Adrenal gland (tissue), 12 donors: ENCODE data around the gene RDH11. TPM values are rescaled to one million over a fixed set of nuclear protein-coding genes. Genes with fewer than 3 reads are reported as not detected.
A peak's percentile ranks its signal among the peaks of the same experiment; 100 is the strongest.

ENCODE experiments used
- DNase-seq, 7 donors: peaks; one replicate each; pipeline ENCODE4 v3.0.0-alpha.2; 2019 to 2020
- H3K27ac ChIP-seq, 5 donors: fragments of 200-600 bp; sonication (generic) in 4 of 5; 1 replicate in 3 of 5; 2 replicates in 2 of 5; pipeline versions ENCODE4 v1.5.1 to v1.8.0; 2016 to 2020; ENCODE audit warnings: mild to moderate bottlenecking in 1 of 5
- H3K27me3 ChIP-seq: fragments of 200-600 bp; 2 replicates; pipeline ENCODE4 v1.8.0; 2021
- H3K36me3 ChIP-seq, 2 donors: fragments of 200-600 bp; replicated peaks in 1 of 2; 1 replicate in 1 of 2; 2 replicates in 1 of 2; pipeline versions ENCODE4 v1.5.1 to v1.8.0; 2018 to 2022
- H3K4me1 ChIP-seq, 2 donors: fragments of 200-600 bp; replicated peaks in 1 of 2; 1 replicate in 1 of 2; 2 replicates in 1 of 2; pipeline versions ENCODE4 v1.5.1 to v1.8.0; 2018 to 2021
- H3K4me3 ChIP-seq, 4 donors: fragments of 200-600 bp; sonication (generic) in 3 of 4; one replicate each; pipeline ENCODE4 v1.5.1; 2016 to 2018
- H3K9me3 ChIP-seq, 3 donors: fragments of 200-600 bp; sonication (generic) in 1 of 3; replicated peaks in 1 of 3; 1 replicate in 2 of 3; 2 replicates in 1 of 3; pipeline versions ENCODE4 v1.5.1 to v1.8.0; 2016 to 2021
- POLR2A ChIP-seq, 2 donors: fragments of 450-650 bp; IDR thresholded peaks; one replicate each; pipeline ENCODE4 v1.6.1; 2017; ENCODE audit warnings: antibody characterized with exemption in 2 of 2, mild to moderate bottlenecking in 2 of 2, moderate library complexity in 1 of 2
- WGBS, 4 donors: extraction: QIAGEN DNeasy Blood & Tissue Kit in 2 of 4; methylation state at CpG; one replicate each; pipeline versions ENCODE4 v1.1.5 to v1.1.7; 2013 to 2017; 5-methylcytosine and 5-hydroxymethylcytosine counted together
- intact Hi-C, 2 donors: fragments of 100-400 bp; cut with DNase I; formaldehyde crosslinking; loops; one replicate each; pipeline versions ENCODE4 v1.14.1 to v1.15.0; 2022 to 2023
- polyA plus RNA-seq, 3 donors: library from polyadenylated mRNA; stranded (reverse); fragments of 200-250 nt in 2 of 3; fragments of 350-450 nt in 1 of 3; fragmentation: Illumina TruSeq in 1 of 3; extraction: RNeasy Lipid Tissue Mini Kit (QIAGEN cat#74804) in 1 of 3; gene quantifications; one replicate each; pipeline ENCODE4 v1.2.3, GENCODE V29; 2013 to 2014
- total RNA-seq, 9 donors: library from RNA; depleted of rRNA in 4 of 9; stranded (reverse); fragments of >200 nt in 4 of 9; fragments of 120-200 nt in 1 of 9; fragmentation: NEBNext Ultra II Directional in 1 of 9; extraction: Animal tissue kit (Norgen Biotek cat#: 25700) in 1 of 9; gene quantifications; one replicate each; pipeline versions ENCODE4 v1.1.0 to v1.2.4, GENCODE V29; 2013 to 2023
- TF ChIP-seq, protein P1 (sequence below), 6 experiments: fragments of 450-650 bp in 4 of 6; fragments of 200-600 bp in 2 of 6; sonication (generic) in 1 of 6; IDR thresholded peaks; 1 replicate in 5 of 6; 2 replicates in 1 of 6; pipeline versions ENCODE4 v1.5.1 to v1.8.0; 2016 to 2021; ENCODE audit warnings: antibody characterized with exemption in 6 of 6, mild to moderate bottlenecking in 2 of 6, moderate library complexity in 1 of 6
- donor health status: healthy with polysubstance abuse.
- donor health status: Bipolar disorder and iron deficiency.
- donor health status: DM: yes; HTN: yes; CAD: no.
- donor health status: DM: no; HTN: no; CAD: no.
- donor health status: DM: no; HTN: no; CAD: no.
- donor health status: DM: yes; HTN: yes; CAD: no.

The RDH11 gene
- total and polyA plus RNA-seq, 12 donors, result 49.1 to 309 (median 81.3) TPM

DNA sequence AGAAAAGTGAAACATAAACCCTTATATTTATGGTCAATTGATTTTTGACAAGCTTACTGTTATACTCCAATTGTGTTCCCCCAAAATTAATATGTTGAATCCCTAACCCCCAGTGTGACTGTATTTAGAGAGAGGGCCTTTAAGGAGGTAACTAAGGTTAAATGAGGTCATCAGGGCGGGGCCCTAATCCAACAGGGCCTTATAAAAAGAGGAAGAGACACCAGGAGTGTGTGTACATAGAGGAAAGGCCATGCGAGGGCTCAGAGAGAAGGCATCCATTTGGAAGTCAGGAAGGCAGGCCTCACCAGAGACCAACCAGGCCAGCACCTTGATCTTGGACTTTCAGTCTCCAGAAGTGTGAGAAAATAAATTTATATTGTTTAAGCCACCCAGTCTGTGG lies 14.6 kb downstream of the RDH11 start:
- peaks cover 0 to 38% of the 10 kb centered on the region in 2 donors for H3K36me3 ChIP-seq

DNA sequence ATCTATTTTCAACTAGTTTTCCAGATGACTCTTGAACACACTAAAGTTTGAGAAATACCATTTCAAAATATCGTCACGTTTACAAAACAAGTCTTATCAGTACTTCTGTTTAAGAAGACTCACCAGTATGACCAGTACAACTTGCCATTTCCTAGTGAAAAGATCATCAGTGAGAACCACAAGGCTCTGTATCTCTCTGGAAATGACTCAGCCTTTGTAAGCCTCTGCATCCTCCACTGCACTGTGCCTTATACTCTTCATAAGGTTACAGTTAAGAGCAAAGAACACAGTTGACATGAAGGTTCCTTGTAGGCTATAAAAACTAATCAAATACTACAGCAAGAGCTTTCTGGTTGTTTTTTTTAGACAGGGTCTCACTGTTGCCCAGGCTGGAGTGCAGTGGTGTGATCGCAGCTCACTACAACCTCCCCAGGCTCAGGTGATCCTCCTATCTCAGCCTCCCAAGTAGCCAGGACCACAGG lies 15.4 kb downstream of the RDH11 start:
- intact Hi-C loops, result no loop called here
- Histone ChIP-seq H3K4me3 (no peak overlapping the region), H3K27me3 (no peaks in the 10 kb centered on the region), H3K27ac (no peak overlapping the region), H3K4me1 (peaks cover 0 to 14% of the 10 kb centered on the region in 2 donors), H3K9me3 (no peaks in the 10 kb centered on the region), H3K36me3 (peaks cover 0 to 31% of the 10 kb centered on the region in 2 donors)
- WGBS, 4 donors, result 75 to 84% (median 80%) methylated on average over 3 of the region's 3 CpGs
- no peak for DNase-seq
- TF ChIP-seq, protein P1, sequence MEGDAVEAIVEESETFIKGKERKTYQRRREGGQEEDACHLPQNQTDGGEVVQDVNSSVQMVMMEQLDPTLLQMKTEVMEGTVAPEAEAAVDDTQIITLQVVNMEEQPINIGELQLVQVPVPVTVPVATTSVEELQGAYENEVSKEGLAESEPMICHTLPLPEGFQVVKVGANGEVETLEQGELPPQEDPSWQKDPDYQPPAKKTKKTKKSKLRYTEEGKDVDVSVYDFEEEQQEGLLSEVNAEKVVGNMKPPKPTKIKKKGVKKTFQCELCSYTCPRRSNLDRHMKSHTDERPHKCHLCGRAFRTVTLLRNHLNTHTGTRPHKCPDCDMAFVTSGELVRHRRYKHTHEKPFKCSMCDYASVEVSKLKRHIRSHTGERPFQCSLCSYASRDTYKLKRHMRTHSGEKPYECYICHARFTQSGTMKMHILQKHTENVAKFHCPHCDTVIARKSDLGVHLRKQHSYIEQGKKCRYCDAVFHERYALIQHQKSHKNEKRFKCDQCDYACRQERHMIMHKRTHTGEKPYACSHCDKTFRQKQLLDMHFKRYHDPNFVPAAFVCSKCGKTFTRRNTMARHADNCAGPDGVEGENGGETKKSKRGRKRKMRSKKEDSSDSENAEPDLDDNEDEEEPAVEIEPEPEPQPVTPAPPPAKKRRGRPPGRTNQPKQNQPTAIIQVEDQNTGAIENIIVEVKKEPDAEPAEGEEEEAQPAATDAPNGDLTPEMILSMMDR (IDR thresholded peaks at IDR 0.05), result no peak
- no peak for TF ChIP-seq POLR2A (IDR thresholded peaks at IDR 0.05)

More for the DNA sequence above, 14.6 kb downstream of the RDH11 start:
- Histone ChIP-seq H3K9me3 (no peaks in the 10 kb centered on the region), H3K27me3 (no peaks in the 10 kb centered on the region), H3K4me3 (no peak overlapping the region), H3K4me1 (peaks cover 0 to 9% of the 10 kb centered on the region in 2 donors), H3K27ac (no peak overlapping the region)
- WGBS, 4 donors, result 73 to 90% (median 79%) methylated on average over 2 of the region's 2 CpGs
- peak in 1 of 7 donors; percentile 22 for DNase-seq
- intact Hi-C loops, result no loop called here
- TF ChIP-seq, protein P1 (IDR thresholded peaks at IDR 0.05), result no peak
- no peak for TF ChIP-seq POLR2A (IDR thresholded peaks at IDR 0.05)

DNA sequence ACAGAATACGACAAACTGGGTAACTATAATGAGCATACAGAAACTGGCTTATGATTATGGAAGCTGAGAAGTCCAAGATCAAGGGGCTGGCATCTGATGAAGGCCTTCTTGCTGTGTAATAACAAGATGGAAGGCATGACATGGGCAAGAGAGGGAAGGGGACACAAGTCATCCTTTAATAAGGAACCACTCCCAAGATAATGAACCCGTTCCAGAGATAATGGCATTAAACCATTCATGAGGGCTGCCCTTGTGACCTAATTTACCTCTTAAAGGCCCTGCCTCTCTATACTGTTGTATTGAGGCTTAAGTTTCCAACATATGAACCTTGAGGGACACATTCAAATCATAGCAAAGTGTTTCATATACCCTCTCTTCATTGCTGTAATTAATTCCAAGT lies 16.6 kb downstream of the RDH11 start:
- H3K36me3 ChIP-seq, result peaks cover 0 to 25% of the 10 kb centered on the region in 2 donors

DNA sequence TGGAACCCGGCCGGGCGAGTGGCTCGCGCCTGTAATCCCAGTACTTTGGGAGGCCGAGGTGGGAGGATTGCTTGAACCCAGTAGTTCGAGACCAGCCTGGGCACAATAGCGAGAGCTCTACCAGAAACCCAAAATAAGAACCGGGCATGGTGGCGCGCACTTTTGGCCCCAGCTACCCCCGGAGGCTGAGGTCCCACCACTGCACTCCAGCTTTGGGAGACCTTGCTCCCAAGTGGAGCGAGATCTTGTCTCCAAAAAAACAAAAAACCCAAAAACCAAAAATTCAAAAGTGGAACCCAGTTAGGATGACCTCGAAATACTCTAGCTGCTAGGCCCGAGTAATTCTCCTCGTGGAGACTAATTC lies 20.4 kb downstream of the RDH11 start:
- no peaks in the 10 kb centered on the region for H3K27me3 ChIP-seq
- peak overlapping the region in 4 of 5 donors; percentile 95 to 98 (median 98) for H3K27ac ChIP-seq
- peaks cover 16 to 43% of the 10 kb centered on the region in 2 donors for H3K4me1 ChIP-seq
- H3K9me3 ChIP-seq, result no peaks in the 10 kb centered on the region
- 26 to 68% (median 35%) methylated on average over 5 to 16 of the region's 16 CpGs for WGBS, 4 donors
- DNase-seq, result no peak
- TF ChIP-seq, protein P1 (IDR thresholded peaks at IDR 0.05), result no peak
- no peak for TF ChIP-seq POLR2A (IDR thresholded peaks at IDR 0.05)
- intact Hi-C loops, result no loop called here
- H3K4me3 ChIP-seq, result peak overlapping the region; percentile 69 to 92 (median 80)
- H3K36me3 ChIP-seq, result peaks cover 0 to 16% of the 10 kb centered on the region in 2 donors

More for the DNA sequence above, 16.6 kb downstream of the RDH11 start:
- WGBS, 4 donors, result 69 to 93% (median 79%) methylated on average over 2 of the region's 2 CpGs
- peaks cover 0 to 16% of the 10 kb centered on the region in 2 donors for H3K4me1 ChIP-seq
- DNase-seq, result no peak
- no peak overlapping the region for H3K4me3 ChIP-seq
- intact Hi-C loops, result no loop called here
- H3K27me3 ChIP-seq, result no peaks in the 10 kb centered on the region
- TF ChIP-seq, protein P1 (IDR thresholded peaks at IDR 0.05), result no peak
- TF ChIP-seq POLR2A (IDR thresholded peaks at IDR 0.05), result no peak
- no peaks in the 10 kb centered on the region for H3K9me3 ChIP-seq
- H3K27ac ChIP-seq, result no peak overlapping the region
